H54 (cell line): ENCODE results near the gene GNG7.
"Not testable (repeated sequence)": the region's sequence is repeated elsewhere in the genome, so short reads cannot be mapped to it uniquely, and the experiment has no call there.

ENCODE experiments used
- DNase-seq: peaks from one replicate; pipeline ENCODE4 v3.0.0; 2011; ENCODE audit warnings: low spot score, mixed read lengths; ENCODE audit not compliant: insufficient read length
- FAIRE-seq: peaks from 3 replicates; lab custom pipeline; 2011; peaks lifted over from hg19 to GRCh38; lab: Jason Lieb, UNC
- POLR2A ChIP-seq: IDR thresholded peaks from 2 replicates; pipeline ENCODE4 v1.6.1; 2011; ENCODE audit warnings: low read depth, mild to moderate bottlenecking, low read length

GNG7 gene

GRCh38 chr19:2561895-2562294, 140.6 kb downstream of the GNG7 start:
- FAIRE-seq: no peak
- no peak for TF ChIP-seq POLR2A
- DNase-seq: no peak

GRCh38 chr19:2561221-2561620, 141.3 kb downstream of the GNG7 start:
- DNase-seq (no peak), FAIRE-seq (no peak)
- TF ChIP-seq POLR2A: no peak

- FAIRE-seq: no peak
Measured at GRCh38 chr19:2560369-2560768, 142.1 kb downstream of the GNG7 start.

GRCh38 chr19:2558543-2558942, 144.0 kb downstream of the GNG7 start:
- FAIRE-seq: no peak
- no peak for TF ChIP-seq POLR2A
- DNase-seq: no peak

More at GRCh38 chr19:2560369-2560768, 142.1 kb downstream of the GNG7 start:
- no peak for DNase-seq
- no peak for TF ChIP-seq POLR2A

- not testable (repeated sequence) for FAIRE-seq, DNase-seq
Measured at GRCh38 chr19:2558131-2558530, 144.4 kb downstream of the GNG7 start.

GRCh38 chr19:2557093-2557440, 145.4 kb downstream of the GNG7 start:
- FAIRE-seq (no peak), DNase-seq (no peak)
- no peak for TF ChIP-seq POLR2A

- FAIRE-seq (no peak), DNase-seq (no peak)
- no peak for TF ChIP-seq POLR2A
Measured at GRCh38 chr19:2556221-2557092, 146.0 kb downstream of the GNG7 start.

- no peak for TF ChIP-seq POLR2A
- FAIRE-seq (no peak), DNase-seq (no peak)
Measured at GRCh38 chr19:2555422-2556220, 146.9 kb downstream of the GNG7 start.

- DNase-seq (no peak), FAIRE-seq (no peak)
- TF ChIP-seq POLR2A: no peak
Measured at GRCh38 chr19:2554856-2555255, 147.6 kb downstream of the GNG7 start.

GRCh38 chr19:2553510-2553909, 149.0 kb downstream of the GNG7 start:
- FAIRE-seq: no peak
- DNase-seq: no peak
- TF ChIP-seq POLR2A: no peak

GRCh38 chr19:2552859-2553258, 149.6 kb downstream of the GNG7 start:
- FAIRE-seq: no peak
- DNase-seq: peak; percentile 48
- TF ChIP-seq POLR2A: no peak

- FAIRE-seq (no peak), DNase-seq (no peak)
- no peak for TF ChIP-seq POLR2A
Measured at GRCh38 chr19:2551864-2552185, 150.7 kb downstream of the GNG7 start.

- no peak for FAIRE-seq
- no peak for TF ChIP-seq POLR2A
- no peak for DNase-seq
Measured at GRCh38 chr19:2551172-2551863, 151.2 kb downstream of the GNG7 start.
